DMS53 treated with DMSO at 0.1 percent for 48 hours (cell line): ENCODE results near the gene ADARB1.

Experiments used
- DNase-seq: peaks from one replicate; lab custom pipeline; 2025; ENCODE audit not compliant: unreplicated experiment; lab: John Stamatoyannopoulos, UW

Gene ADARB1

GRCh38 chr21:45190013-45190412 lies 115.6 kb downstream of the ADARB1 start:
- no peak for DNase-seq

GRCh38 chr21:45192332-45192731 lies 118.0 kb downstream of the ADARB1 start:
- no peak for DNase-seq

- no peak for DNase-seq
Measured at GRCh38 chr21:45196620-45197019, 122.2 kb downstream of the ADARB1 start.

GRCh38 chr21:45199201-45199600 lies 124.8 kb downstream of the ADARB1 start:
- DNase-seq, result no peak

GRCh38 chr21:45200031-45200430 lies 125.7 kb downstream of the ADARB1 start:
- no peak for DNase-seq

GRCh38 chr21:45200581-45201296 lies 126.4 kb downstream of the ADARB1 start:
- no peak for DNase-seq

GRCh38 chr21:45202344-45202743 lies 128.0 kb downstream of the ADARB1 start:
- DNase-seq, result no peak

GRCh38 chr21:45202889-45203288 lies 128.5 kb downstream of the ADARB1 start:
- no peak for DNase-seq

- no peak for DNase-seq
Measured at GRCh38 chr21:45203983-45204382, 129.6 kb downstream of the ADARB1 start.

- DNase-seq, result no peak
Measured at GRCh38 chr21:45204395-45204794, 130.0 kb downstream of the ADARB1 start.

- DNase-seq, result no peak
Measured at GRCh38 chr21:45207839-45208626, 133.7 kb downstream of the ADARB1 start.

GRCh38 chr21:45208627-45208951 lies 134.2 kb downstream of the ADARB1 start:
- no peak for DNase-seq

GRCh38 chr21:45209046-45209445 lies 134.7 kb downstream of the ADARB1 start:
- DNase-seq, result no peak

- no peak for DNase-seq
Measured at GRCh38 chr21:45209685-45210284, 135.4 kb downstream of the ADARB1 start.

- no peak for DNase-seq
Measured at GRCh38 chr21:45210461-45210983, 136.1 kb downstream of the ADARB1 start.

- DNase-seq, result no peak
Measured at GRCh38 chr21:45211661-45212060, 137.3 kb downstream of the ADARB1 start.

- DNase-seq, result no peak
Measured at GRCh38 chr21:45213392-45213791, 139.0 kb downstream of the ADARB1 start.

GRCh38 chr21:45215213-45215612 lies 140.8 kb downstream of the ADARB1 start:
- no peak for DNase-seq

- DNase-seq, result no peak
Measured at GRCh38 chr21:45217010-45217409, 142.6 kb downstream of the ADARB1 start.

- DNase-seq, result no peak
Measured at GRCh38 chr21:45219517-45219916, 145.1 kb downstream of the ADARB1 start.

- no peak for DNase-seq
Measured at GRCh38 chr21:45220071-45220481, 145.7 kb downstream of the ADARB1 start.
